ENCODE measurements around the gene PANK3.
"Not testable (repeated sequence)": the region's sequence is repeated elsewhere in the genome, so short reads cannot be mapped to it uniquely, and the experiment has no call there.

PANK3 gene

DNA sequence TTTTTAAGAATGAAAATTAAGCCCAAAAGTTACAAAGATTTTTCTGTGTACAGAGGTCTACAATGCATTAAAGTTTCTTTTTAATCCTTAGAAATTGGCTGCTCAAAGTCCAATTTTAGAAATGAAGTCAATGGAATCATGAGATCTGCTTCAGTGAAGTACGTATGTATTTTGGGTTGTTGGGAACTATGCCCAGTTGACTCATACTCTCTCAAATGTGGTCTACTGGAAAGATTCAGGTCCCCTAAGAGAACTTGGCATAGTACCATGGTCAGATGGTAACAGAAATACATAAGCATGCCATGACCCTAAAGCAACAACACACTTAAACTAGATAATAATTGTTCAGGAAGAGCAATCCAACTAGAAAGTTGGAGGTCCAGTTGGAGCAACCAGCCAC is 27.0 kb downstream of the PANK3 start:
- DNase-seq (ENCODE audit: low read depth), result no peak

GRCh38 chr5:168550656-168551055 is 28.5 kb downstream of the PANK3 start:
- DNase-seq (ENCODE audit: low read depth), result no peak

GRCh38 chr5:168549554-168549953 is 29.6 kb downstream of the PANK3 start:
- no peak for DNase-seq (ENCODE audit: low read depth)

- DNase-seq (ENCODE audit: low read depth), result no peak
These were observed 42.0 kb downstream of the PANK3 start for GRCh38 chr5:168537176-168537575.

GRCh38 chr5:168534351-168534750 is 44.8 kb downstream of the PANK3 start:
- DNase-seq (ENCODE audit: low read depth), result not testable (repeated sequence)

- DNase-seq (ENCODE audit: low read depth), result no peak
These were observed 46.9 kb downstream of the PANK3 start for GRCh38 chr5:168531987-168532864.

DNA sequence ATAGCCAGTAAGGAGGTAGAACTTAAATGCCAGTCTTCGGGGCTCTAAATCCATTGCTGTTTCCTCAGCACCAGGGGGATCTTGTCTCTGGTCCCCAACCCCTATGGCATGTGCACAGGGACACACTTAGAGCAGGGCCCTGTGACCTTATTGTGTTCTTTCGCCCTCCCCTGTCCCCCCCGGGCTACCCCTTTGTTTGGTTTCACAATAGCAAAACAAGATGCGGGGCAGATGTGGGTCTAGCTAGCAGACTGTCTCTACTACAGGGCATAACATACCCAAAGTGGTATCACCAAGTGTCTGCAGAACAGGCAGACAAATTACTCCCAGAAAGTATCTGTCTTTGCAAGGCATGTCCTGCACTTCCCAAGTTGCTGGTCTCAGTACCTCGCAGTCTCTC is 48.0 kb downstream of the PANK3 start:
- no peak for DNase-seq (ENCODE audit: low read depth)

GRCh38 chr5:168530621-168531150 is 48.5 kb downstream of the PANK3 start:
- DNase-seq (ENCODE audit: low read depth), result no peak

- DNase-seq (ENCODE audit: low read depth), result peak; percentile 4
These were observed 49.6 kb downstream of the PANK3 start for GRCh38 chr5:168529374-168530234.

DNA sequence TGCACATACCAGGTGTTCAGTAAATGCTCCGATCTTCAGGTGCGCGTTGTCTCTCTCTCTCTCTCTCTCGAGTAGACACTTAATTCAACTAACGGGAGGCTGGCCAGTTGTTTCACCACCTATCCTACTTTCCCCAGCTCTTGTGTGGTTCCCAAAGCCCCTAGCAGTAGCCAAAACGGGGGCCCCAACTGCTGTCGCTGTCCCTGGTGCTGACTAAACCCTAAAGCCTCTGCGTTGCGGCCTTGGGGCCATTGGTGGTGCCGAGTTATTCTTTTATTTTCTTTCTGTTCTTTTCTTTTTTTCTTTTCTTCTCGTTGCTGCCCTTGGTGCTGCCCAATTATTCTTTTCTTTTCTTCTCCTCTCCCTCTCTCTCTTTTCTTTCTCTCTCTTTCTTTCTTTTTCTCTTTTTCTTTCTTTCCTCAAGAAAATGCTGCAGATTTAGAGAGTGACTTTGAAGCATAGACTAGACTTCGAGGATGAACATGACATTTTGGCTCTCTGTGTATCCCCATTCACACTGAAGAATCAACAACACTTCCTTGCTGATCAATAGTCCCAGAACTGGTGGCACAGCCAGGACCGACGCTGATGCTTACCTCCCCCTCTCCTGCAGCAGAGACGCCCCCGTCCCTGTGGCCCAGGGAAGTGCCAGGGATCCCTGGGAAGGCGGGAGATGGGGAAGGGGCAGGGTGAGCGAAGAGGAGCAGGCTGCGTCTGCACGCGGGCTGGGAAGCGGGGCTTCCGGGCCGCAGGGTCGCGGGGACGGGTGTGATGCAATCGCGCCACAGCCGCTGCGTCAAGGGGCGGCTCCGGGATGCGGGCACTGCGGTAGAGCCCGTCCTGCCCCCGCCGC is 50.4 kb downstream of the PANK3 start, which contains the start of gene FBLL1:
FBLL1 (plus strand) TSS at position 785 of the 853 bp plus-strand sequence. CDS start 200 bp downstream, outside the sequence.
- DNase-seq (ENCODE audit: low read depth), result no peak

- DNase-seq (ENCODE audit: low read depth), result no peak
These were observed 51.3 kb downstream of the PANK3 start for GRCh38 chr5:168527756-168528295.

DNA sequence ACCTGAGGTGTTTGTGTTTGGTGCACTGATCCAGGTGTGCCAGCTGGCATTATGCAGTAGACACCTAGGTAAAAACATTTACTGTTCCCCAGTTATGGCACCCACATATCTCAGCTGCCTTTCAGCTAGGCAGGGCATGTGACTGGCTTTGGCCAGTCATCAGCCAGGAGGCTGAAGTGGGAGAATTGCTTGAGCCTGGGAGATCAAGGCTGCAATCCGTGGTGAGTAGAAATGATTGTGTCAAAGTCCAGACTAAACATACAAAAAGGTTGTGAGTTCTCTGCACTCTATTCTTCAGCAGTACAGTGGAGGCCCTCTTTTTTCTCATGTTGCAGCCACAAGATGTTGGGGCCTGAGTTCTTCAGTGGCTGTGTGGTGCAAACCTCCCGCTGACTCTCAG is 53.3 kb downstream of the PANK3 start:
- DNase-seq (ENCODE audit: low read depth), result no peak

DNA sequence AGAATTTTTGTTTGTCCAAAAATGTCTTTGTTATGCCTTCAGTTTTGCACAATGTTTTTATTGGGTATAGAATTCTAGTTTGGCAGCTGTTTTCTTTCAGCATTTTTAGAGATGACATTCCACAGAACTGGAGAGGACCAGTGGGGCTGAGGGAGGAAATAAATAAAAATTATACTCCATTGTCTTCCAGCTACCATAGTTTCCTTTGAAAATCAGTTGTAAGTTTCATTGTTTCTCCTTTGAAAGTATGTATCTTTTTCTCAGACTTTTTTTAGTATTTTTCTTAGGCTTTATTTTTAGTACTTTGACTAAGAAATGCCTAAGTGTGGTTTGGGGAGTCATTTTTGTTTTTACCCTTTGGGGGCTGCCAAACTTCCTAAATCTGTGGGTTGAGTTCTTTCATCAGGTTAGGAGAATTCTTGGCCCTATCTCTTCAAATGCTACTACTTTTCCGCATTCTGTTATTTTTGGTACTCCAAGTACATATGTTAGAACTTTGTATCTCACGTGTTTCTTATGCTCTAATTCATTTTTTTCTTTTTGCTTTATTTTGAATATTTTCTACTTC is 65.2 kb downstream of the PANK3 start:
- DNase-seq (ENCODE audit: low read depth), result no peak

GRCh38 chr5:168502563-168503237 is 76.5 kb downstream of the PANK3 start:
- no peak for DNase-seq (ENCODE audit: low read depth)
